ENCODE data around the gene ACTR5. TPM values are rescaled to one million over a fixed set of nuclear protein-coding genes. Genes with fewer than 3 reads are reported as not detected.
"Not testable (repeated sequence)": the region's sequence is repeated elsewhere in the genome, so short reads cannot be mapped to it uniquely, and the experiment has no call there.

ACTR5 gene
- total RNA-seq, 4 donors from 2014 or later, result 7.8 to 13.9 (median 8.6) TPM

- no peaks in the 10 kb centered on the region for H3K4me1 ChIP-seq
- 88 to 100% methylated on average over 1 of the region's 1 CpG for WGBS, 2 donors (ENCODE audit: low coverage in 1 of 2)
- ATAC-seq, result no peak
- H3K27ac ChIP-seq, result no peak overlapping the region
- TF ChIP-seq EP300 (IDR thresholded peaks at IDR 0.05) (no peak), CTCF (IDR thresholded peaks at IDR 0.05) (no peak), POLR2AphosphoS5 (IDR thresholded peaks at IDR 0.05) (no peak), POLR2A (IDR thresholded peaks at IDR 0.05) (no peak)
- H3K4me3 ChIP-seq, result no peak overlapping the region
- peaks cover 28% of the 10 kb centered on the region for H3K27me3 ChIP-seq
- H3K36me3 ChIP-seq, result no peaks in the 10 kb centered on the region
- H3K9me3 ChIP-seq, result peaks cover 0 to 13% (median 0%) of the 10 kb centered on the region in 3 donors
Observed at GRCh38 chr20:38791940-38792339, 43.7 kb downstream of the ACTR5 start.

- peaks cover 26% of the 10 kb centered on the region for H3K27me3 ChIP-seq
- 91 to 100% methylated on average over 1 to 5 of the region's 5 CpGs for WGBS, 2 donors (ENCODE audit: low coverage in 1 of 2)
- ATAC-seq, H3K36me3 ChIP-seq, H3K27ac ChIP-seq, H3K4me1 ChIP-seq, H3K4me3 ChIP-seq, H3K9me3 ChIP-seq: not testable (repeated sequence)
Observed at GRCh38 chr20:38794057-38794456, 45.8 kb downstream of the ACTR5 start.

- Histone ChIP-seq H3K4me1 (no peaks in the 10 kb centered on the region), H3K27ac (no peak overlapping the region), H3K36me3 (no peaks in the 10 kb centered on the region), H3K4me3 (no peak overlapping the region), H3K27me3 (peaks cover 17% of the 10 kb centered on the region), H3K9me3 (no peaks in the 10 kb centered on the region)
- no peak for ATAC-seq
- TF ChIP-seq POLR2A (IDR thresholded peaks at IDR 0.05) (no peak), CTCF (IDR thresholded peaks at IDR 0.05) (no peak), EP300 (IDR thresholded peaks at IDR 0.05) (no peak), POLR2AphosphoS5 (IDR thresholded peaks at IDR 0.05) (no peak)
- WGBS, 2 donors (ENCODE audit: low coverage in 1 of 2), result 75 to 84% methylated on average over 2 to 3 of the region's 3 CpGs
Observed at GRCh38 chr20:38798266-38798665, 50.0 kb downstream of the ACTR5 start.

- H3K4me1 ChIP-seq, result no peaks in the 10 kb centered on the region
- ATAC-seq, result no peak
- no peak overlapping the region for H3K27ac ChIP-seq
- no peaks in the 10 kb centered on the region for H3K36me3 ChIP-seq
- H3K9me3 ChIP-seq, result no peaks in the 10 kb centered on the region
- WGBS, 2 donors (ENCODE audit: low coverage in 1 of 2), result 47 to 85% methylated on average over 4 of the region's 4 CpGs
- H3K27me3 ChIP-seq, result peaks cover 17% of the 10 kb centered on the region
- TF ChIP-seq CTCF (IDR thresholded peaks at IDR 0.05), result no peak
- H3K4me3 ChIP-seq, result no peak overlapping the region
Observed at GRCh38 chr20:38799203-38799602, 50.9 kb downstream of the ACTR5 start.

- Histone ChIP-seq H3K27ac (no peak overlapping the region), H3K9me3 (no peaks in the 10 kb centered on the region), H3K27me3 (peaks cover 21% of the 10 kb centered on the region), H3K4me3 (no peak overlapping the region), H3K4me1 (peaks cover 0 to 11% (median 8%) of the 10 kb centered on the region in 3 donors), H3K36me3 (no peaks in the 10 kb centered on the region)
- no peak for ATAC-seq
- TF ChIP-seq POLR2A (IDR thresholded peaks at IDR 0.05) (no peak), CTCF (IDR thresholded peaks at IDR 0.05) (no peak), EP300 (IDR thresholded peaks at IDR 0.05) (no peak), POLR2AphosphoS5 (IDR thresholded peaks at IDR 0.05) (no peak)
- 81% methylated on average over 3 of the region's 3 CpGs; no CpG with 5 or more reads in 1 of the 2 donors for WGBS, 2 donors (ENCODE audit: low coverage in 1 of 2)
Observed at GRCh38 chr20:38800882-38801281, 52.6 kb downstream of the ACTR5 start.

All from gastroesophageal sphincter (tissue), 4 donors.